HG03342 (cell line): ENCODE results near the gene FGF4.

Experiments
- ATAC-seq: cut with Tn5 transposase; IDR thresholded peaks from one replicate; pipeline ENCODE4 v1.9.1; 2021; ENCODE audit warnings: mild to moderate bottlenecking, moderate library complexity; ENCODE audit not compliant: unreplicated experiment

FGF4 gene, protein sequence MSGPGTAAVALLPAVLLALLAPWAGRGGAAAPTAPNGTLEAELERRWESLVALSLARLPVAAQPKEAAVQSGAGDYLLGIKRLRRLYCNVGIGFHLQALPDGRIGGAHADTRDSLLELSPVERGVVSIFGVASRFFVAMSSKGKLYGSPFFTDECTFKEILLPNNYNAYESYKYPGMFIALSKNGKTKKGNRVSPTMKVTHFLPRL

DNA sequence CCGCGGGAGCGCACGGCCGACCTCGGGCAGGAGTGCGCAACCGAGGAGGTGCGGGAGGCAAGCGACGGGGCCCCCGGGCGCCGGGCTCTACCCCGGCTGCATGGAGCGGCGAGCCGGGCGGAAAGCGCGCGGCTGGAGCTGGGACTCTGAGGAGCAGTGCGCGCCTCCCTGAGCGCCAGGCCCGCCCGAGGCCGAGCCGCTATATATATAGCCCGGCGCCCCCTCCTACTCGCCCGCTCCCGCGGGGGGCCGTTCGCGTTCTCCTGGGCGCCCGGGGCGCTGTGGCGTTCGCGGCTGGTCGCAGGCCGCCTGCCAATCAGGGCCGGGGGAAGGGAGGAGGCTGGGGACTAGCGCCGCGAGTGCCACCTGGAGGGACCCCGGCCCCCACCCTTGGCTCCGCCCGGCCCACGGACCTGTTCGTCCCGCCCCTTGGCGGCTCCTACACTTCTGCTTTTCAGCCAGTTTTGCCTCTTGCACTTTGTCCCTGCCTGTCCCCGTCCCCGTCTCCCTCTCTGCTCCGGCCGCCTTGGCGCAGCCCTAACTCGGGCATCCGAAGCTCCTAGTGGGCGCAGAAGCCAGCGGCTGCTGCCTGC lies at the start of gene FGF4:
Gene FGF4 (minus strand): TSS at position 179 of the 593 bp plus-strand sequence. CDS start 257 bp downstream, outside the sequence.
- no peak for ATAC-seq

DNA sequence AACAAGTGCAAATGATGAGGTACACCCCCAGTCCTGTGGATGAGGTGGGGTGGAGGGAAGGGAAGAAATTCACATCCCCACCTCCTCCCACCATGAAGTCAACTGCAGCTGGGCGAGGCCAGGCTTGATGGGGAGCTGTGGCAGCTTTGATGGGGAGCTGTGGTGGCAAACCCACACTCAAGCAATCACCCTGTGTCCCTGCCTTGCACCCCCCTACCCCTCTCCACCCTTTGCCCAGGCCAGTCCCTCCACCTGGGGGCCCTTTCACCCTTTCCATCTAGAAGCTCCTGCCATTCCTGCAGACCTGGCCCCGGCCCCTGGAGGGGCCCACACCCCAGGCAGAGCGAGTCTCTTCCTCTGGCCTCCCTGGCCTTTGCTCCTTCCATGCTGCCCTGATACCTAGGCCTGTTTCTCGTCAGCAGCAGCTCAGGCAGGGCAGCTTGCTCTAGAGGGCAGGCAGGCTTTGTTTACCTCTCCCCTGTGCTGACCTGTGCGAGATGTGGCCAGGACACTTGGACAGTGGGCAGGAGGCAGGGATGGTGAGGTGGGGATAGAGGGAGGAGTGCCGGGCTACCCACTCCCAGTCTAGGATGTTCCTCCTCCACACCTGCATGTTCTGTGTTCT lies 48.6 kb upstream of the FGF4 start:
- no peak for ATAC-seq

DNA sequence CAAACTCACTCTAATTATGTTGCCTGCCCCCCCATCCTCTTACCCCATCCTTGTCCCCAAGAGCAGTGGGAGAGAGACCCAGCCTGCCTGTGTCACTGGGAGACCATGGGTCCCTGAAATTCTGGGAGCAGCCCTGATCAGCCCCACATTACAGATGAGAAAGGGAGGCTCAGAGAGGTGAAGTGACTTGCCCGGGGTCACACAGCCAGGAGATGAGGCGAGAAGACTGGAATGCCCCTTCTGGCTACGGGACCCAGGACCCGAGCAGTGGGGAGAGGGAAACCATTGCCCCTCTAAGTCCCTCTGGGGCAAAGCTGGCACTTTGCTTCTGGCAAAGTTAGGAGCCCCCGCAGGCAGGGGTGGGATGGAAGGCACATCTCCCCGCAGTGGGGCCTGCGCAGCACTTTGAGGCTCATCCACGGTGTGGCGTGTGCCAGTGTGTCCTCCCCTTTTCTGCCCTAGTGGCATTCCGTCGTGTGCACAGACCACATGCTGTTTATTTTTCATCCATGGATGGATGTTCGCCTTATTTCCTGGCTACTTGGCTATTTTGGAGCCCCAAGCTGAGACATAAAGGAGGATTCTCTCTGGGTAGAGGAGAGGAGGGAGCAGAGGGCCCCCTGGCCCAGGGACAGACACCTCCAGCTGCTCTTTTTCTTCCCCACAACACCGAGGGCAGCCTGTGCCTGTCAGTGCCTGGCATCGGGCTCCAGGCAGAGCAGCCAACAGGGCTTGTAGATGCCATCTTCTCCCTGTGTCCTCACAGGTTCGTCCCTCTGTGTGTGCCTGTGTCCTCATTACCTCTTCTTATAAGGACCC lies 47.7 kb upstream of the FGF4 start:
- no peak for ATAC-seq

DNA sequence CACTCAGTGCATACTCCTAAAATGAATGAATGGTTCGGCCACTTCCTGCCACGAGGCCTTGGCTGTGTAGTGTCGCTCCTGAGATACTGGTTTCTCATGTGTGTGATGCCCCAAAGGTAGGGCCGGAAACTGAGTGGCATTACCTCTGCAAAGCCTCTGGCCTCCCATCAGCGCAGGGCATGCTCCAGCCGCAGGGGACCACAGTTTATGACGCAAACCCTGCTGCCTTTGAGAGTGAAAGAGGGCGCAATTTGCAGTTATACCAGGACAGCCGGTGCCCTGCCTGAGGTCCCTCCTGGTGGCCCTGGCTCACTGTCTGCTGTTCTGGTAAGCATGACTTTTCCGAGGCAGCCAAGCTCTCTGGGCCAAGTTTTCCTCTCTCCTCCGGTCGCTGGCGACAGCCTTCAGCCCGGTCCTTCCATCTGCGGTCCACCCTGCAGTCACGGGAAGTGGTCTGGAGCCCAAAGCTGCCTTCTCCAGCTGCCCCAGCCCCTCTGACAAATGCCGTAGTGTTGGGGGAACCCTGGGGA lies 46.4 kb upstream of the FGF4 start:
- ATAC-seq, result no peak

DNA sequence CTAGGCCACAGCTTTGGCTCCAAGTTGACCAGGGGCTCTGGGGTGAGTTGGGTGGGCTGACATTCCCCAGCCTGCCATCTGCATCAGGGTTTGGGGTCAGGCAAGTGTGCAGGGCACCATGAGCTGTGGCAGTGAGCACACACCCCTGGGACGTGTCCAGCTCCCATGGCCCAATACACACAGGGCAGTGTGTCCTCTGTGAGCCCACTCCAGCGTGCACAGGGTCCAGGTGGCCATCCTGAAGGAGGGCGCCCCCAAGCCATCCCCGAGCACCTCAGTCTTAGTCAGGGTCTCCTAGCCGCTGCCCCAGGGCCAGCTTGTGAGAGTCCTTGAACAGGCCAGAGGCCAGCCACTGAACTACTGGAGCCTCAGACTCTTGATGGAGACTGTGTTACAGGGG lies 45.3 kb upstream of the FGF4 start:
- no peak for ATAC-seq

DNA sequence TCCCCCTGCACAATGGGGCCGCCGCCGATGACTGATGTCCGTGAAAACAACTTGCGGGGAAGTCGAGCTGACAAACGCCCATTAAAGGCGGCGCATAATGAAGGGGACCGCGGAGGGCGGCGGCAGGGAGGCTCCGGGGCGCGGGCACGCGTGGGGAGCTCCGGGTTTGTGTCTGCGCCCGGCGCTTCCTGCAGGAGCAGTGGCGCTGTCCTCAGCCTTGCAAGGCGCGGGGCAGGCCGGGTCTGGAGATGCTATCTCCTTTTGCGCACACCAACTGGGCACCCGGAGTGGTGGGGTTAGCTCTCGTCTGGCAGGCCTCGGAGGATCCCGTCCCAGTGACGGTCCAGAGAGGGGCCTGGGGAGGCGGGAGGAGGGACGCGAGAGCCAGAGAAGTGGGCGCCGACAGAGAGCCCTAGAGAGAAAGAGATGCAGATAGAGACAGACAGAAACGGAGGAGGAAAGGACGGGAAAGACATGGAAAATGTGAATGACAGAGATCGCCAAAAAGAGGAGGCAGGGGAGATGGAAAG lies 44.5 kb upstream of the FGF4 start:
- no peak for ATAC-seq

DNA sequence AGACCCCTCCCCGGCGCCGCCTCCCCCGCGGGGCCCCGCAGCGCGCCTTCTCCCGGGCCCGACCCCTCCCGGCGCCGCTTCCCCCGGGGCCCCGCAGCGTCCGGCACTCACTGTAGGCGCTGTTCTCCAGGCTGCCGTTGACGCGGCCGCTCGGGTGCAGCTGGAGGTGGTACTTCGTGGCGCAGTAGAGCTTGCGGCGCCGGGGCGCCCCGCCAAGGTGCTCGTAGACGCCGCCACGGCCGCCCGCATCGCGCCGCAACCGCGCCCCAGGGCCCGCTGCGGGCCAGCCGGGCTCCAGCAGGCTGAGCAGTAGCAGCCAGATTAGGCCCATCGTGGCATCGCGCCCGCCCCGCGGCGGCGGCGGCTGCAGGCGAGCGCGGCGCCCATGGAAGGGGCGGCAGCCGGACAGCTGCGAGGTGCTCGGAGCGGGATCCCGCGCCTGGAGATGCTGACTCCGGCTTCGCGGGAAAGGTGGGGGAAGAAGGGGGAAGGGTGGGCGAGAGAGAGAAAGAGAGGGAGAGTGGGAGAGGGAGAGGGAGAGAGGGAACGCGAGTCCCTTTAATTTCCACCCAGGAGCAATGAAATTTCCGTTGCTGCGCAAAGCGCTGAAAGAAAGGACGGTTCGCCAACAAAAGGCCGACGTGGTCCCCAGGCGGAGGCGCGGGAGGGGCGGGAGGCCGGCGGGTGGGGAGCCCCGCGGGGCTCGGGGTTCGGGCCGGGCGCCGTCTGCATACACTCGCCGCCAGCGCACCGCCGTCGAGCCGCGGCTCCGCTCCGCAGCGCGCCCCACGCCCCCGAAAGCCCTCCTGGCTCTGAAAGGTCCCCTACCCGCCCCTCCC lies 43.7 kb upstream of the FGF4 start, which contains the start of gene FGF3:
Gene FGF3 (minus strand): TSS at position 814 of the 839 bp plus-strand sequence. CDS start 483 bp downstream, at position 331.
- no peak for ATAC-seq

DNA sequence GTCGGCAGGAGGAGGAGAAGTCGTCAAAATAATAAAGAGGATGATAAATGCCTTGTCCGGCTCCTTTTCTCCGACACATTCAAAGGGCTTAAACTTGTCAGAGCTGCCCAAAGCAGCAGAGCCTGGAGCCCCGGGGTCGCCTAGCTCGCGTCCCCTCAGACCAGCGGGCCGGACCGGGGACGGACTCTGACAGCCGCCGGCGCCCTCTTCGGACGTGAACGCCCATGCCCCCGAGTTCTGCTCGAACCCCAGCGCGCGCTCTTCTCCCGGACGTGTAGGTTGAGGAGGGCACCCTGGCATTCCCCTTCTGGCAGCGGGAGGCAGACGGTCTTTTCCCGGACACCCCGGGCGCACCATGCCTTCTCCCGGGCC lies 43.1 kb upstream of the FGF4 start:
- no peak for ATAC-seq

DNA sequence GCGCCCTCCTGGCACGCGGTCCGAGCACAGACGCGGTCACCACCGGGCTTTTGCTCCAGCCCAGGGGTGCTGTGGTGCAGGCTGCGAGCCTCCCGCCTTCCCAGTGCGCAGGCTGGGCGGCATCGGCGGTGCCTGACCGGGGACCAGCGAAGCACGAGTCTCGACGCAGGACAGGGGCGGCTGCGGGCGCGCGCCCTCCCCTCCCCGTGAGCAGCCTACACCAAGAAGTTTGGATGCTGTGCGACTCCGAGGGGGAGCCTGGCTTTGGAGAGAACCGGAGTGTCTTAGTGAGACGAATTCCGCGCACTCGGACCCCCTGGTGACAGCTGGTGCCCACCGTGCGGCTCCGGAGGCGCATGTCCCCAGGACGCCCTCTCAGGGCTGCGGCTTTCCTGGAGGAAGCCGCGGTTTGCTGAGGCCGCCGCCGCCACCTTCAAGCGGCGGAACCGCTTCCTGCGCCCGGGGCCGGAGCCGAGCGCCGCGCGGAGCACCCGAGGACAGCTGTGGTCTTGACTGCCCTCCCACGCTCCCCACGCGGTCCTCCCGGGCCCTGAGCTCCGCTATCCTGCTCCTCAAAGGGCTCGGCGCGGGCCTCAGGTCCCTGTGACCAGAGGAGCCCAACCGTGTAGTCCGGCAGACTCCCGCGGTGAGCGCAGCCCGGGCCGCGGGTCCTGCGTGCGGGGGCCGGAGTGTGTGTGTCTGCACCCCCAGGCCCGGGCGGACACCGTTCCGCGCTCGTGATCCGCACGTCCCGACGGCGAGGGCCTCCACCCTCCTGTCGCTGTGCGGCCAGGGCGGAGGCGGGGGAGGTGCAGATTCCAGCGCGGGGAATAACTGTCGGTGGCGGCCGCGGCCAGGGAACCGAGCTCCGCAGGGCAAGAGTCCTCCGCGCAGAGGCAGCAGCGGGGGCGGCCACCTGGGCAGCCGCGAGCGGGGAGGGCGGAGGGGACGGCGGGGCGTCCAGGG lies 42.4 kb upstream of the FGF4 start:
- no peak for ATAC-seq

DNA sequence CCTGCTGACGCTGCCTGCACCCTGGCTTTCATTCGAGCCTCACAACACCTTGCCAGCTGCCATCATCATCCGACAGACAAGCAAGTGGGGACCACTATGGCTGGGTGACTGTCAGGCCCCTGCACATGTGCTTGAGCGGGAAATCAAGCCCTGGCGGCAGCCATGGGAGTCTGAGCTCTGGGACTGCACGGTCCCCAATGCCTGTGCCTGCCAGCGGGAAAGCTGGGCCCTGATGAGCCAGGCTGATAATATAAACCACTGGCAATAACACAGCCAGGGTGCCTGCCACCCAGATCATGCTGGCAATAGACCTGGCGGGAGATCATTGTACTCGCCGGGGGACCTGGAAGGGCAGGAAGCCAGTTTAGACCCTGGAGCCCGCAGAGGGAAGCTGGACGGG lies 41.5 kb upstream of the FGF4 start:
- ATAC-seq, result no peak

DNA sequence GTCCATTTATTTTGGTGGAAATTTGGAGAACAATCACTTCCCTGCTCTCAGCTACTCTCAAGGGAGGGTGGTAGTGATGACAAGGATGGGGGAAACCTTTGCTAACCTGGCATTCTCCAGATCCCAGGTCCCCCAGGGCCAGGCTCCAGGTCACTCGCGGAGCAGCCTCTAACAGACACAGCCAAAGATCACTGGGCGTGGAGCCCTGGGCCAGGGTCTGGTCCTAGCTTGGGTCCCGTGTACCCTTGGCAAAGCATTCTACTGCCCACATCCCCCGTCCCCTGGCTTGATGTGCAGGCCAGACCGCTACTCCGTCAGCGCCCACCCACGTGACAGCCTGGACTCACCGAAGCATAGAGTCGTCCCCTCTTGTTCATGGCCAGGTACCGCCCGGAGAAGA lies 40.8 kb upstream of the FGF4 start:
- ATAC-seq, result no peak

DNA sequence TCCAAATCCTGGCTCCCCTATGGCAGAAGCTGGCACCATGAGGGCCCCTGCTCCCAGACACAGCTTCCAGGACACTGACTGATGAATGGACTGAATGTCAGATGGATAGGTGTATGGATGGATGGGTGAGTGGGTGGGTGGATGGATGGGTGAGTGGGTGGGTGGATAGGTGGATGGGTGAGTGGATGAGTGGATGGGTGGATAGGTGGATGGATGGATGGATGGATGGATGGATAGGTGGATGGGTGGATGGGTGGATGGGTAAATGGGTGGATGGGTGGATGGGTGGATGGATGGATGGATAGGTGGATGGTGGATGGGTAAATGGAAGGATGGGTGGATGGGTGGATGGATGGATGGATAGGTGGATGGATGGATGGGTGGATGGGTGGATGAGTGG lies 39.8 kb upstream of the FGF4 start:
- ATAC-seq, result no peak

DNA sequence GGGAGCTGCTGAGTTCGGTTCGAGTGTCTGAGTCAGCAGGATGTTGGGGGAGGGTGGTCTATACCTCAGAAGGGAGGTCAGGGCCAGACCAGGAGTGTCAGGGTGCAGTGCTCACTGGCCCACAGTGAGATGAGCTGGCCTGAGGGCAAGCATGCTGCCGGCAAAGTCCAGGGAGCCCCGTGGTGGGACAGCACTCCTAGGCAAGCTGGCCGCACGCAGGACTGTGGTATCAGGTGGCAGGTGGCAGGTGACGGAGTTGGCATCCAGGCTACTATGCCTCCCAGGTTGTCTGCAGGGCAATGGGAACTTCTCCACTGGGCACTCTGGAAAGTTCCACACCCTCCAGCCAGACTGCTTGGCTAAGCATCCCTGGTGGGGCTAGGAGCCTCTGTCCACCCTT lies 39.3 kb upstream of the FGF4 start:
- no peak for ATAC-seq

DNA sequence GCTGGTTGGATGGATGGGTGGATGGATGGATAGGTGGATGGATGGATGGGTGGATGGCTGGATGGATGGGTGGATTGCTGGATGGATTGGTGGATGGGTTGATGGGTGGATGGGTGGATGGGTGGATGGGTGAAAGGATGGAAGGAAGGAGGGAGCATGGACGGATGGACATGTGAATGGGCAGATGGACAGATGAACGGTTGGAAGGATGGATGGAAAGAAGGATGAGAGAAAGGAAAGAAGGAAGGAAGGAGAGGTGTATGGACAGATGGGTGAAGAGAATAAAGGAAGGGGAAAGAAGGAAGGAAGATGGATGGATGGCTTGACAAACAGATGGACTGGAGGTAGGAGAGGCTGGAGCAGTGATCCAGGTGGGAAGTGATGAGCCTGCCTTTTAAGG lies 38.7 kb upstream of the FGF4 start:
- ATAC-seq, result no peak

DNA sequence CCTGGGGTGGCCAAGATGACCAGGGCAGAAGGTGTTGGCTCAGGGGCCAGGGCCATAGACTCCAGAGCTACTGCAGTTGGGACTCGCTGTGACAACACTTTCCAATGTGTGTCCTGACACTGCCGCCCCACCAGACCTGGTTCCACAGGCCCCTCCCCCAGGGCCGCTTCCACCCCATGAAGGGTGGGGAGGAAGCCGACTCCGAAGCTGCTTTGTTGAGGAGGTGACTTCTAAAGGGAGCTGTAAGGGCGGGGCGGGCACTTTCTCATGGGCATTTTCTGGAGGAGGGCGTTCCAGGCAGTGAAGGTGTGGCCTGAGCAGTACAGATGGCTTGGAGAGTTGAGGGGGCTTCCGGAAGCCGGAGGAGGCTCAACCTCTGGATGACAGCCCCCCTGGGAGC lies 37.8 kb upstream of the FGF4 start:
- no peak for ATAC-seq

DNA sequence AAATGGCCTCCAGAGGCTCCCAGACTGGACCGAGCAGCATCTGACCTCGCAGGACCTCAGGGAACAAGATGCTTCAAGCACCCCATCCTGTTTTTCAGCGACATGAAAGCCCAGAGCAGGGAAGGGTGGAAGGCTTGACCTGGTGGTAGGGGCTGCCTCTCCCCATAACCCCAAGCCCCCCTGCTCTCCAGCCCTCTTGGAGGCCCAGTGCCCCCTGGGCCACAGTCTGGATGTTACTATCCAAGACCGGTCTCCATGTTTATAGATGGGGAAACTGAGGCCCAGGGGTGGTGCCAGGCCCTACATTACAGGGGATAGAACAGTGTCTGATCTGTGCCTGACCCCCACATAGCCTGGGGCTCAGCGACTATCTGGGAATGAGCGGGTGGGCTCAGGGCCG lies 37.1 kb upstream of the FGF4 start:
- ATAC-seq, result no peak

DNA sequence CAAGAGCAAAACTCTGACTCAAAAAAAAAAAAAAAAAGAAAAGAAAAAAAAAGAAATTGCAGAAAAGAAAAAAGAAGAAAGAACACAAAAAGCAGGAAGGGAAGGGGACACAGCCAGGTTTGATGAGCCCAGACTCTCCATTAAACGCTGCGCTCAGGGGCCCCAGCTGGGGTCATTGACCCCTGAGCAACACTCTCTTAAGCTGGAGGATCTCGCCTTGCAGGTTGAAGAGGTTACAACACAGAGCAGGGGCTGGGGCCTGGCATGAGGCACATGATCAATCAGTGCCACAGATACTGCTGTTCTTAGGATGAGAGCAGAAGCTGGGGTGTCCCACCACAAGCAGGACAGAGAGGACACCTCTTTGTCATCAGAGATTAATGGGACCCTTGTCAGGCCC lies 36.3 kb upstream of the FGF4 start:
- ATAC-seq, result no peak

DNA sequence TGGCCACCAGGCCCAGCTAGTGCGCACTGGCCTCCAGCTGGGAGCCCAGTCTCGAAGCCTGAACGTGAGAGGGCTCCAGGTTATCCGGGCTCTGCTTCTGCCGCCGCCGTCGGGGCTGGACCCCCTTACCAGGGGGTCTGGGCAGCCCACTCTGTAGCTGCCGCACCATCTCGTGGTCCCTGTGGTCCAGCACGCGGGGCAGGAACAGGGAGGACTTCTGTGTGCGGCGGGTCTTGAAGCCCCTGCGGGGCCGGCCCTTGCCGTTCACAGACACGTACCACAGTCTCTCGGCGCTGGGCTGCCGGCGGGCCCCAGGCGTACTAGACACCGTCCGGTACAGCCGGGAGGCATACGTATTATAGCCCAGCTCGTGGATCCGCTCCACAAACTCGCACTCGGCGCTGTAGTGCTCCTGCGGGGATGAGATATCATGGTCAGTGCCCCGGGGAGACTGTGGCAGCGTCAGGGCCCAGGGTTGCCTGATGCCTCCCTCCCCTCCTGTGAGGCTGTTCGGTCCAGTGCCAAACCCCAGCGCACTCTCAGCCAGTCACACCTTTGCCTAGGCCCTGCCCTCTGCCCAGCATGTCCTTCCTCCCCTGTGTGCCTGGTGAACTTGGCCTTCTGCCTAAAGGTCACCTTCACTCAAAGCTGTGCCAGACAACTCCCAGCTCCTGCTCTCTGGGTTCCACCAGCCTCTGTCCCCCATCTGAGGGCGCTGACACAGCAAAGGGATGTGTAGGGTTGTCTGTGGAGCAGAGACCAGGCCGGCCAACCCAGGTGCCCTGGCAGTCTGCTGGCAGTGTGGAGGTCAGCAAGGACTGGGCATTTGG lies 35.4 kb upstream of the FGF4 start:
- no peak for ATAC-seq
